ENCODE results near the gene TNRC6B.

DNA sequence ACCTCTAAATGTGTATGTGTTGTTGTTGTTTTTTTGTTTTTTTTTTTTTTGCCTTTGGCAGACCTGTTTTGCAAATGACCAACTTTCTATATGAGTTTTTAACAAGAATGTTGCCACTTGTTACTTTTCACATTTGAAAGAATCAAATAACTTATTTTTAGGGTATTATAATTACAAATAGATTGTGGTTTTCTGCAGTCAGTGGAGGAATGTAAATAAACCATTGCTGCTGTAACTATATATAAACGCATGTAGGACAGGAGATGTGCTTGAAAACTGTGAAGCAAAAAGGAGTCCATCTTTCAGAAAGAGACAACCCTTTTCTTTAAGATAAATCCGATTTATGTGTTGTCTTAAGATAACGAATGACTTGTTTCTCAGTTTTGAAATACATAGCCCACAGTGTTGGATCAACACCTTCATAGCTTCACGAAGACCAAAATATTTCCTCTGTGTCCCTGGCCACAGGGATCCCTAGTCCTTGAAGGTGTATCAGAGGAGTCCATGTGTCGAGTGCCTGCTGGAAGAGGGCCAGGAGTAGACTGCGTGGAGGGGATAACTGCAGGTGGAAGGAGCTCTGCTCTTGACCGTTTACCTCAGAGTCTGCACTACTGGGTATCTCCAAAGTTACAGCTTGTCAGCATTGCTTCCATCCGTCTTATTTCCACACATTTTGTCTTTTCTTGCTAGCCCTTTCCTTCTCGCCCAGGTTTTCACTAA is 24.7 kb downstream of the TNRC6B start:
- TF ChIP-seq, protein P1, sequence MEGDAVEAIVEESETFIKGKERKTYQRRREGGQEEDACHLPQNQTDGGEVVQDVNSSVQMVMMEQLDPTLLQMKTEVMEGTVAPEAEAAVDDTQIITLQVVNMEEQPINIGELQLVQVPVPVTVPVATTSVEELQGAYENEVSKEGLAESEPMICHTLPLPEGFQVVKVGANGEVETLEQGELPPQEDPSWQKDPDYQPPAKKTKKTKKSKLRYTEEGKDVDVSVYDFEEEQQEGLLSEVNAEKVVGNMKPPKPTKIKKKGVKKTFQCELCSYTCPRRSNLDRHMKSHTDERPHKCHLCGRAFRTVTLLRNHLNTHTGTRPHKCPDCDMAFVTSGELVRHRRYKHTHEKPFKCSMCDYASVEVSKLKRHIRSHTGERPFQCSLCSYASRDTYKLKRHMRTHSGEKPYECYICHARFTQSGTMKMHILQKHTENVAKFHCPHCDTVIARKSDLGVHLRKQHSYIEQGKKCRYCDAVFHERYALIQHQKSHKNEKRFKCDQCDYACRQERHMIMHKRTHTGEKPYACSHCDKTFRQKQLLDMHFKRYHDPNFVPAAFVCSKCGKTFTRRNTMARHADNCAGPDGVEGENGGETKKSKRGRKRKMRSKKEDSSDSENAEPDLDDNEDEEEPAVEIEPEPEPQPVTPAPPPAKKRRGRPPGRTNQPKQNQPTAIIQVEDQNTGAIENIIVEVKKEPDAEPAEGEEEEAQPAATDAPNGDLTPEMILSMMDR (IDR thresholded peaks at IDR 0.05; ENCODE audit: poor library complexity, severe bottlenecking) = no peak
- no peak for TF ChIP-seq POLR2AphosphoS5 (IDR thresholded peaks at IDR 0.05)
- no peak for TF ChIP-seq TAF1 (IDR thresholded peaks at IDR 0.05; ENCODE audit: low read depth)
- no peak for TF ChIP-seq EP300 (conservative IDR thresholded peaks at IDR 0.05; ENCODE audit: poor library complexity, severe bottlenecking)

Measured in neural cell (in vitro differentiated cells).